NCI-H2029 treated with DMSO at 0.1 percent for 48 hours (cell line): ENCODE data around the gene SSTR1.
A peak's percentile ranks its signal among the peaks of the same experiment; 100 is the strongest.
"Not testable (repeated sequence)": the region's sequence is repeated elsewhere in the genome, so short reads cannot be mapped to it uniquely, and the experiment has no call there.

Experiments used
- DNase-seq: peaks from one replicate; lab custom pipeline; 2025; lab: John Stamatoyannopoulos, UW

SSTR1 gene

GRCh38 chr14:38207736-38208617, at the start of gene SSTR1:
TSS of gene SSTR1 (plus strand) at chr14:38207904. CDS start at chr14:38209390, 1,486 bp downstream.
- no peak for DNase-seq

- no peak for DNase-seq
Observed at GRCh38 chr14:38158468-38158867, 49.2 kb upstream of the SSTR1 start.

GRCh38 chr14:38168416-38168815, 39.3 kb upstream of the SSTR1 start:
- no peak for DNase-seq

GRCh38 chr14:38171197-38171596, 36.5 kb upstream of the SSTR1 start:
- DNase-seq, result peak; percentile 77

- DNase-seq, result no peak
Observed at GRCh38 chr14:38174711-38175110, 33.0 kb upstream of the SSTR1 start.

- DNase-seq, result no peak
Observed at GRCh38 chr14:38175658-38176057, 32.0 kb upstream of the SSTR1 start.

GRCh38 chr14:38176379-38176778, 31.3 kb upstream of the SSTR1 start:
- DNase-seq, result no peak

GRCh38 chr14:38184132-38184531, 23.6 kb upstream of the SSTR1 start:
- no peak for DNase-seq

- no peak for DNase-seq
Observed at GRCh38 chr14:38185671-38186070, 22.0 kb upstream of the SSTR1 start.

- DNase-seq, result no peak
Observed at GRCh38 chr14:38186216-38186615, 21.5 kb upstream of the SSTR1 start.

- no peak for DNase-seq
Observed at GRCh38 chr14:38187528-38187927, 20.2 kb upstream of the SSTR1 start.

GRCh38 chr14:38189930-38190726, 17.6 kb upstream of the SSTR1 start:
- DNase-seq, result no peak

GRCh38 chr14:38190846-38191245, 16.9 kb upstream of the SSTR1 start:
- DNase-seq, result not testable (repeated sequence)

- not testable (repeated sequence) for DNase-seq
Observed at GRCh38 chr14:38191491-38191890, 16.2 kb upstream of the SSTR1 start.

GRCh38 chr14:38197001-38197783, 10.5 kb upstream of the SSTR1 start:
- DNase-seq, result no peak

- DNase-seq, result no peak
Observed at GRCh38 chr14:38197784-38198335, 9.8 kb upstream of the SSTR1 start.

GRCh38 chr14:38198425-38198824, 9.3 kb upstream of the SSTR1 start:
- no peak for DNase-seq

- no peak for DNase-seq
Observed at GRCh38 chr14:38199076-38199475, 8.6 kb upstream of the SSTR1 start.

- DNase-seq, result no peak
Observed at GRCh38 chr14:38199739-38200138, 8.0 kb upstream of the SSTR1 start.

GRCh38 chr14:38201137-38201828, 6.4 kb upstream of the SSTR1 start:
- DNase-seq, result no peak

- no peak for DNase-seq
Observed at GRCh38 chr14:38202444-38203191, 5.1 kb upstream of the SSTR1 start.
